Myocyte (in vitro differentiated cells): ENCODE data around the gene CCDC12. TPM values are rescaled to one million over a fixed set of nuclear protein-coding genes. Genes with fewer than 3 reads are reported as not detected.

Source experiments
- DNase-seq: peaks from one replicate; pipeline ENCODE4 v3.0.0-alpha.2; 2012; ENCODE audit warnings: low read depth
- total RNA-seq: library from RNA; depleted of rRNA; stranded (reverse); fragments of >200 nt; gene quantifications from 2 replicates; pipeline ENCODE4 v1.2.3, GENCODE V29; 2014

CCDC12 gene
- total RNA-seq, 1 donor from 2014 or later = 22.6 TPM

GRCh38 chr3:46895761-46896160, 80.8 kb downstream of the CCDC12 start:
- no peak for DNase-seq

DNA sequence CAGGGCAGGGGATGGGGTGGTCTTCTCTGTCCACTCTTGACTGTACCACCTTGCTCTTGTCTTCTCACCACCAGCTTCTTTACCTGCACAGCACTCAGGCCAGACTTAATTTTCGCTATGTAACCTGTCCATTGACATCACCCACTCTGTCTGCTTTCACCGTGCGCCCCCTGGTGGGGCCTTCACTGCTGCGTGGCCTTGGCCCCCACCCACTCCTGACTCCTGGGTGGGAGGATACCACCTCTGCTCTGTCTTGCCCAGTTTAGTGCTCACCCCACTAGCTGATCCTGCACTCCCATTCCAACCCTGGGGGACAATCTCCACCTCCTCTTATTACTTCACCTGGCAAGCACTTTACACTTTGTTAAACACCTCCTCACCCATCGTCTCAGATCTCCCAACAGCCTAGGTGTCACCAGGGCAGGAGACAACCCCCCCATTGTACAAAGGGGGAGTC, 81.3 kb downstream of the CCDC12 start:
- peak; percentile 59 for DNase-seq

- no peak for DNase-seq
Observed at GRCh38 chr3:46894256-46894655, 82.3 kb downstream of the CCDC12 start.

GRCh38 chr3:46893763-46894162, 82.8 kb downstream of the CCDC12 start:
- DNase-seq = no peak

GRCh38 chr3:46893146-46893748, 83.3 kb downstream of the CCDC12 start:
- no peak for DNase-seq

DNA sequence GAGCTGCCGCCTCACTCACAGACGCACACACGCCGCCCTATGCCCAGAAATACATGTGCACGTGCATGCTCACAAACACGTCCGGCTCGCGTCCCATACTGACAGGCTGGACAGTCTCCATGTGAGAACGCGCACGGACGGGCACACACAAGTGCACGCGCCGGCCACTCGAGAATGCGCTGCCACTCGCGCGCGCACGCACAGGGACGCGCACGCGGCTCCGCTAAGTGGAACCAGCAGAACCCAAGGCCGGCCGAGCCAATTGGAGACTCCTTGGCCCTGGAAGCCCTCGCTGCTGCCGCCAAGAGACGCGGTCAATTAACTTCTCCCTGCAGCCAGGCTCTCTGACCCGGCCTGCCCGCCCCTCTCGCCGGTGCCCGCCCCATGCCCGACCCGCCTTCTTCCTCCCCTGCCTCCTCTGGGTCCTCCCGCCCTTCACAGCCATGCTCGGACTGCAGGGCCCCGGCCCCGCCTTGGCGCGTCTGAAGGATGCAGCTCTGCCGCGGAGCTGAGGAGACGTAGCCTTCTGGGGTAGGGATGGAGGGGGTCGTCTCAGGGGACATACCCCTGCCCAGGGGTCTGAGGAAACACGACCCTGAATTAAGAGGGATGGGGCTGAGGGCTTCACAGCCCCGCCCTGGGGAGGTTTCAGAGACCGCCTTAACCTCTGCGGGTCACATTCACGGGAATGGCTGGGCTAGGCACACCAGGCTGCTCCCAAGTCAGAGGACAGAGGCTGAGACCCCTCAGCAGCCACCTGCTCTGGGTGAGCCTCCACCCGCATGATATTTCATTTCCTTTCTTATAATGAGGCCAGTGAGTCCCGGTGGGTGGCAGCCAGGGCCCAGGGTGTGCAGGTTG, 84.0 kb downstream of the CCDC12 start:
- DNase-seq = peak; percentile 68

- DNase-seq = no peak
Observed at GRCh38 chr3:46891132-46891531, 85.4 kb downstream of the CCDC12 start.

DNA sequence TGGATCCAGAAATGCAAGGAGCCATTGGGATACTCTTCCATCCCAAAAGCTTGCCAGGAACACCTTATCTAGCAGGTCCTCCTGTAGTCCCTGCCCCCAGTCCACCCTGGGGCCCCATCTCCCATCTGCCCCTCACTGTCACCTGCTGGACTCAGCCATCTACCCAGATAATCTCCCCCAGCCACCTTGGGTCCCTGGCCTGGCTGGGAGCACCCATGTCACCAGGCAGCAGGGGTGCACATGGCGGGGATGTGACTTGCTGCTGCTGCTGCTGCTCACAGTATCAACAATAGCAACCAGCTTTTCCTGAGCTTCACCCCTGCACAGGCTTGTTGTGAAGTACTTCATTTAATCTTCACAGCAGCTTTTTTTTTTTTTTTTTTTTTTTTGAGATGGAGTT, 86.4 kb downstream of the CCDC12 start:
- no peak for DNase-seq

- DNase-seq = no peak
Observed at GRCh38 chr3:46889381-46890110, 87.0 kb downstream of the CCDC12 start.

DNA sequence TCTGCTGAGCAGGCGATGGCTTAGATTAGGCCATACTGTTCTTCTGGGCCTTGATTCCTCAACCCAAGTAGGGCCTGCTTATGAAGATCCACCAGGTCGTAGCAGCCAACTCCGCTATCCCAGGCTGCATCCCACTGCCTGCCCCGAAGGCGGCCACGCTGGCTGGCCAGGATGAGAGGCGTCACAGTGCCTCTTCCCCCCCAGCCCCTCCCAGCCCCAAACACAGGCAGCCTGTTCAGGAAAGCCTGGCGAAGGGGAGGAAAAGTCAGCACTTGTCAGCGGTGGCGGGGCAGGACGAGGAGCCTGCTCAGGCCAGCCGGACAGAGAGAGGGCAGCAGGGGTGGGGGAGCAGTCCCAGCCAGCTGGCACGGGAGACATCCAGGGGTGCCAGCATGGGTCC, 87.8 kb downstream of the CCDC12 start:
- DNase-seq = no peak

DNA sequence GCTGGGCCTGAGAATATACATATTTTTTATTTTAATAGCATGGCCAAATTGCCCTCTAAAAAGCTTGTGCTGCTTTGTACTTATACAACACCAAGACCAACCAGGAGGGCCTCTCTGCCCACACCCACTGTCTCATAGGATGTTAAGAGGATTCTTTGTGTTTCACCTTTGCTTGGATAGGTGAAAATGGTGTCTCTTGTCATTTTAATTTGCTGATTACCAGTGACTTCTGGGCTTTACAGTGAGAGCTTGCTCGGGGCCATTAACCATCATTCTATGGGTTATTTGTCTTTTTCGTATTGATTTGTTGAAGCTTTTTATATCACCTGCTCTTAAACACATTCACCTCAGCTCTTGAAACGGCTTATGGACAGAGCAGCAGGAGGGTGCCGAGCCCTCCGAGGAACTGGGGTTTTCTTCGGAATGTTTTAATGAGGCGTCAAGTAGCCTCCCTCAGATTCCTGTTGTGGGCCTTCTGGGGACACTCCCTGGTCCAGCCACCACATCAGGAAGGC, 88.5 kb downstream of the CCDC12 start:
- no peak for DNase-seq

DNA sequence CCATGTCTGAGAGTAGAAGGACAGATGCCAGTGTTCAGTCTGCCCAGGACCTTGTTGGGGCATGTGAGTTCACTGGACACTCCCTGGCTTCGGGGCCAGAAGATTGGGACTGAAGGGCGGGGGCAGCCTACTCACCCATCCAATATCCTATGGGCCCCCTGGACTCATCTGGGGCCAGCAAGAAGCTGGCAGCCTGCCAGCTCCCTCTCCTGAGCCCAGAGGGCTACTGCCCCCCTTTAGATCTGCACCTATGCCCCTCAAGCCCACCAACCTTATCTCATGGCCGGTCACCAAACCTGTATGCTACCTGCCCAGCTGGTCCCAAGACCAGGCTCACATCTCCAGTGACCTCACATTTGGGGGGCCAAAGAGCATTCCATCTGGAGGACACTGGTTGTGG, 90.9 kb downstream of the CCDC12 start:
- DNase-seq = no peak

GRCh38 chr3:46884929-46885328, 91.6 kb downstream of the CCDC12 start:
- DNase-seq = no peak

DNA sequence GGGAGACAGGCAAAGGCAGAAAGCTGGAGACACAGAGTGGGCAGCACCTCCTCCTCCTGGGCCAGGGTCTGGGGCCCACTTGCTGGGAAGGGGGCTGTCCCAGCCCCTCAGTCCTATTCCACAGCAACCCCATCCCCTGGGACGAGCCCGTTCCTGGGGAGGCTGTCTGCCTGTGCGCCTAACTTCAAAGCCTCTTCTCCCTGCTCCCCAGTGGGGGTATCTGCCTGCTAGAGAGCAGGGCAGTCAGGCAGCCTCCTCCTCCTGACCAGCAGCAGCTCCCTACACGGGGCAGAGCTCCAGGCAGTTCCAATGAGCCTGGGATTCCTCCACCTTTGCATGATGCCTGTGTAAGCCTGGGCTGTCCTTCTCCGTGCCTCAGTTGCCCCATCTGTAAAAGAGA, 92.1 kb downstream of the CCDC12 start:
- no peak for DNase-seq

- DNase-seq = no peak
Observed at GRCh38 chr3:46883830-46884185, 92.7 kb downstream of the CCDC12 start.

DNA sequence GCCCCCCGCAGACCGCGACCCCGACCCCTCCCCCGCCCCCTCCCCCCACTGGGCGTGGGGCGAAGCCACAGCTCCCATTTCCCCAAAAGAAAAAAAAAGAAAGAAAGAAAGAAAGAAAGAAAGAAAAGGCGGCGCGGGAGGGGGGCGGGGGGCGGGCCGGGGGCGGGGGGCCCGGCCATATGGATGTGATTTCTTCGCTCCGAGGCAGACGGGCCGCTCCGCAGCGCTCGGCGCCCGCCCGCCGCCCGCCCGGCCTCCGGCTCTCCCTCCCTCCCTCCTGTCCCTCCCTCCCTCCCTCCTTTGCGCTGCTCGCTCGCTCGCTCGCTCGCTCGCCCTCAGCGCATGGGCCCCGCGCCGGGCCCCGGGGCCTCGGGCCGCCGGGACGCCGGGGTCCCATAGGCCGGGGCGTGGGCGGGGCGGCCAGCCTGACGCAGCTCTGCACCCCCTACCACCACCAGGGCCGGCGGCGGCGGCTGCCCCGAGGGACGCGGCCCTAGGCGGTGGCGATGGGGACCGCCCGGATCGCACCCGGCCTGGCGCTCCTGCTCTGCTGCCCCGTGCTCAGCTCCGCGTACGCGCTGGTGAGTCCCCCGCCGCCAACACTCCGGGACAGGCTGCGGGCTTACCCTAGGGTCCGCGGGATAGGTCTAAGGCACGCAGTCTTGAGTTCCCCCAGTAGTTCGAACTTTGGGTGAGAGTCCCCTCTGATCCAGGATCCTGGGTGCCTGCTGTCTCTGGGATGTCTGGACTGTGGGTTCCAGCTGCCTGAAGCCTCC, 93.3 kb downstream of the CCDC12 start:
- DNase-seq = no peak

- no peak for DNase-seq
Observed at GRCh38 chr3:46882377-46883053, 94.0 kb downstream of the CCDC12 start.

- no peak for DNase-seq
Observed at GRCh38 chr3:46881596-46882376, 94.8 kb downstream of the CCDC12 start.

- DNase-seq = no peak
Observed at GRCh38 chr3:46880884-46881595, 95.5 kb downstream of the CCDC12 start.
